ENCODE measurements around the gene COL26A1.
"Not testable (repeated sequence)": the region's sequence is repeated elsewhere in the genome, so short reads cannot be mapped to it uniquely, and the experiment has no call there.

COL26A1 gene

GRCh38 chr7:101362334-101363195 is at the start of gene COL26A1:
Gene COL26A1 (plus strand): TSS chr7:101362875. CDS start chr7:101363033, 158 bp downstream.
- DNase-seq: no peak

DNA sequence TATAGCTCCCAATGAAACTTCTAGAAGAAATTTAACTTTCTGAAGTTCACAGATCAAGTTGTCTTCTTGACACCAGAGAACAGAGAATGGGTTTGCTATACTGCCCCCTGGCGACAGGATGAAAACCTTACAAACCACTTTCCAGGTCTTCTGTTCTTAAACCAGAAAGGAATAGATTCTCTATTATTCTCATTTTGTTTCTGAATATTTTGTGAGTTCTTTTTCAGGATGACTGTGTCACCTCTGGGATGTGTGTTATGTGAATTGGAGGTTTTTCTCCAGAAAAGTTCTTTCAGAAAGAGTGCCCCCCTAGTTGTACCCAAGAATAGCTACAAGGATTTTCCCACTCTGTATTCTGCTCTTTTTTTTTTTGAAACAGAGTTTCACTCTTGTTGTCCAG is 47.3 kb upstream of the COL26A1 start:
- peak; percentile 70 for DNase-seq

- DNase-seq: no peak
Observed at GRCh38 chr7:101319401-101319800, 43.3 kb upstream of the COL26A1 start.

DNA sequence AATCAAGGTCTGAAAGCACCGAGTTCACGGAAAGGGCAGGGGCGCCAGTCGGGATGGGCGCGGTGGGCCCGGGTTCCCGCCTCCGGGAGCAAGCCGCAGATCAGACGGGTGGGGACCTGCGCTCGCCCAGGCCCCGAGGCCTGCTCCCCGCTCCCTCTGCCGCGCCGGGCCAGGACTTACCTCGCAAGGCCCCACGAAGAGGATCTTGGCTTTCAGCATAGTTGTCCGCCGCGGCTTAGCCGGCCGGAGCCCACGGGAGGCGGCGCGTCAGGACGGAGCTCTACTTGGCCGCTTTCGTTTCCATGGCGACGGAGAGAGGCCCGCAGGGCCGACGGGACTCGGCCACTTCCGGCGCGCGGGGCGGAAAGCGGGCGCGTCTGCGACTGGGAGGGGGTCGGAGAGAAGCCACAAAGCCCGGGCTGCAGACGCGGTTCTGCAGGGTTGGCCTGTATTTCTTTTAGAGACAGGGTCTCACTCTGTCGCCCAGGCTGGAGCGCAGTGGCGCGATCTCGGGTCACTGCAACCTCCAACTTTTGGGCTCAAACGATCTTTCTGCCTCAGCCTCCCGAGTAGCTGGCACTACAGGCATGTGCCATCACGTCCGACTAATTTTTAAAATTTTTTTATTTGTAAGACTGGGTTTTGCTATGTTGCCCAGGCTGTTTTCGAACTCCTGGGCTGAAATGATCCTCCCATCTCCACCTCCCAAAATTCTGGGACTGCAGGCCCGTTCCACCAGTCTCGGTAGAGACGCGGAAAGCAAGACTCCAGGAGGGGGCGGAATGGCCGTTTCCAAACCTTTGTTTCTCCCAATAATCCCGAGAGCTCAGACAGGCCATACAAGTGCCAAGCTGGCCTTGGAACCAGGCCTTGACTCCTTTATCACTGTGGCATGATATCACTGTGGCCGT is 40.9 kb upstream of the COL26A1 start, which contains the start of gene IFT22:
IFT22 (minus strand) TSS at position 322 of the 911 bp plus-strand sequence; CDS start at position 219, 103 bp downstream.
- DNase-seq: peak; percentile 94

GRCh38 chr7:101328159-101328558 is 34.5 kb upstream of the COL26A1 start:
- no peak for DNase-seq

DNA sequence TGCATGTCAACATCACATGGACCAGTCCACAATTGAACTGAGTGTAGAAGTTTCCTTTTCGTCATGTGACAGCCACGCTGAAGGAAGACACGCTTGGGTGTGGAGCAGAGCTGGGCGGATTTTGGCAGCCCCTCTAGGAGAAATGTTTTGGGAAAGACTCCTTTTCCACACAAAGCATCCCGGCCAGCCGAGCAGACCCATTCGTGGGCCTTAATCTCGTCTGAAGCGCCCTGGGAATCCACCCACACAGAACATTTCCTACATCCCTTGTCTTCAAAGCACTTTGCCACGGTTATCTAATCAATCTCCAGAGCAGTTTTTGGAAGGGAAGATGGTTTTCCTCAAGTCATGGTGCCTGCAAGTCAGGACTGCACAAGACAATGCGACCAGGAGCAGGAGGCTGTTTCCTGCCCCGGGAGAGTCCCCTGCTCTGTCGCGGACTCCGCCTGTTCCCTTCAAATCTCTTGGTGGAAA is 32.6 kb upstream of the COL26A1 start:
- no peak for DNase-seq

- DNase-seq: no peak
Observed at GRCh38 chr7:101332026-101332425, 30.6 kb upstream of the COL26A1 start.

DNA sequence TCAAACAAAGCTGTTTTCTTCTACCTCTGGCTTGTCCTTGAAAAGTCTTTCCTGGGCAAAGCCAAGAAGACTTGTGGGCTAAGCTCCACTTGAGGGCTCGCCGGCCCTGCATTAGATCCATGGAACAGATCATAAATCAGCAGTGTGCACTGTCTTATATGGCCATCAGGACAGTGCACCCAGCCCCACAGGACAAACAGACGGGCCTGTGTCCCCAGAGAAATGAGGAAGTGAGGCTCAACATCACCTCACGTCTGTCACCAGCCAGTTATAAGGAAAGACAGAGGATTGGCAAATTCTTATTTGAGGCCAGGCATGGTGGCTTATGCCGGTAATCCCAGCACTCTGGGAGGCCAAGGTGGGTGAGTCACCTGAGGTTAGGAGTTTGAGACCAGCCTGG is 28.8 kb upstream of the COL26A1 start:
- DNase-seq: no peak

DNA sequence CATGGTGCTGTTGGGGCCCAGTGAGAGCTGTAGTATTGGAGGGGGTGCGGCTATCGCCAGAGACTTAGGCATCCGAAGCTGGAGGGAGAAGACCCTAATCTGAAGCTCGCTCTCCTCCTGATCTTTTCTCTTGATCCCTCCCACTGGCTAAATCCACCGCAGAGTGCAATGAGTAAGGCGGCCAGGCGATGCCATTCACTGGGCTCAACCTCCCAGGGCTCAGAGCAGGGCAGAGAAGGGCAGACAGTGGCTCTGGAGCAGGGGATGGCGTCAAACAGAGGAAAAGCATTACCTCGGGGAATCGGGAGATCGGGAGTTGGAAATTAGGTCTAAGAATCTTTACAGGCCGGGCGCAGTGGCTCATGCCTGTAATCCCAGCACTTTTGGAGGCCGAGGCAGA is 22.3 kb upstream of the COL26A1 start:
- DNase-seq: no peak

DNA sequence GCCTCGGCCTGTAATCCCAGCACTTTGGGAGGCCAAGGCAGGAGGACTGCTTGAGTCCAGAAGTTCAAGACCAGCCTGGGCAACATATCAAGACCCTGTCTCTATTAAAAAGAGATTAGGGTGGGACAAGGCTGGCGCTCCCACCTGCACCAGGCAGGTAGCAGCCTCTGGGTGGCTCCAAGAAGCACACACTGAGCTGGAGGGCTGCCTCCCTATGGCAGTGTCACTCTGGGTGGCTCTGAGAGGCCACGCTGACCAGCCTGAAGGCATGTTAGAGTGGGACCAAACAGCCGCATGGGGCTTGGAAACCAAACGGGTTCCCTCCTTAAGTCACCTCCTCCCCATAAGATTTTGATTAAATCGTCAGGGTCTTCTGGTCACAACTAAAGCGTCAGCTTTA is 19.8 kb upstream of the COL26A1 start:
- DNase-seq: no peak

DNA sequence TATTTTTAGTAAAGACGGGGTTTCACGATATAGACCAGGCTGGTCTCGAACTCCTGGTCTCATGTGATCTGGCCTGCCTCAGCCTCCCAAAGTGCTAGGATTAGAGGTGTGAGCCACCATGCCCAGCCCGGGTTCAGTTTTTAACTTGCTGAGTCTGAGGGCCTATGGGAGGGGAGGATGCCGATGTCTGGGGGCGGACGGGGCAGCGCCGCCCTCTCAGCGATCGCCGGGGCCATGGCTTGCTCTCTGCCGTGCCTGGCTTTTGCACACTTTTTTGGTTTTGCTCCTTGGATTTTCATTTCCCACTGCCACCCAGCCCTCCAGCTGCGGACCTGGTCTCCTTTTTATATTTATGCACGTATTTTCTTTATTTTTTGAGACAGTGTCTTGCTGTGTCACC is 15.2 kb upstream of the COL26A1 start:
- DNase-seq: no peak

- not testable (repeated sequence) for DNase-seq
Observed at GRCh38 chr7:101348456-101349067, 14.1 kb upstream of the COL26A1 start.

DNA sequence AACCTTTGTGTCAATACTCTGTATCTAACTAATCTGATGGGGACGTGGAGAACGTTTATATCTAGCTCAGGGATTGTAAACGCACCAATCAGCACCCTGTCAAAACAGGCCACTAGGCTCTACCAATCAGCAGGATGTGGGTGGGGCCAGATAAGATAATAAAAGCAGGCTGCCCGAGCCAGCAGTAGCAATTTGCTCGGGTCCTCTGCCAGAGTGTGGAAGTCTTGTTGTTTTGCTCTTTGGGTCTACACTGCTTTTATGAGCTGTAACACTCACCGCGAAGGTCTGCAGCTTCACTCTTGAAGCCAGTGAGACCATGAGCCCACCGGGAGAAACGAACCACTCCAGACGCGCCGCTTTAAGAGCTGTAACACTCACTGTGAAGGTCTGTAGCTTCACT is 13.4 kb upstream of the COL26A1 start:
- DNase-seq: not testable (repeated sequence)

GRCh38 chr7:101352920-101353308 is 9.8 kb upstream of the COL26A1 start:
- no peak for DNase-seq

GRCh38 chr7:101357433-101357832 is 5.2 kb upstream of the COL26A1 start:
- DNase-seq: no peak

DNA sequence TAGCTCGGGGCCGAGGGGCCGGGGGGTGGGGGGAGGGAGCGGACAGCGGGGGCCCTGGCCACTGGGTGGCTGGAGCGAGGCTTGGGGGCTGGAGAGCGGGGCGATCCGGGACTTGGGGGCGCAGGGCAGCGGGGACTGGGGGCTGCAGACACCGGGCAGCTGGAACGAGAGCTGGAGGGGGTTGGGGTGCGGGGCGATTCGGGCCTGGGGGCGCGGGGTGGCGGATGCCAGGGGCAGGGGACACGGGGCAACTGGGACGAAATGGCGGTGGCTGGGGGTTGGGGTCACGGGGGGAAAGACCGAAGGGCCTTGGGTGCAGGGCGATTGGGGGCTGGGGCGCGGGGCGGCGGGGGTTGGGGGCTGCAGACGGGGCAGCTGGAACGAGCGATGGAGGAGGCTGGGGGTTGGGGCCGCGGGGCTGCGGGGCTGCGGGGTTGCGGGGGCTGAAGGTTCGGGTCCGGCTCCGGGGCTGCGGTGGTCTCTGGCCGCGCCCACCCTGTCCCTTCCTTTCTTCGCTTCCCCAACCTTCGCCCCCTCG is 590 bp downstream of the COL26A1 start:
- DNase-seq: no peak

- peak; percentile 87 for DNase-seq
Observed at GRCh38 chr7:101363734-101364374, 1.2 kb downstream of the COL26A1 start.

DNA sequence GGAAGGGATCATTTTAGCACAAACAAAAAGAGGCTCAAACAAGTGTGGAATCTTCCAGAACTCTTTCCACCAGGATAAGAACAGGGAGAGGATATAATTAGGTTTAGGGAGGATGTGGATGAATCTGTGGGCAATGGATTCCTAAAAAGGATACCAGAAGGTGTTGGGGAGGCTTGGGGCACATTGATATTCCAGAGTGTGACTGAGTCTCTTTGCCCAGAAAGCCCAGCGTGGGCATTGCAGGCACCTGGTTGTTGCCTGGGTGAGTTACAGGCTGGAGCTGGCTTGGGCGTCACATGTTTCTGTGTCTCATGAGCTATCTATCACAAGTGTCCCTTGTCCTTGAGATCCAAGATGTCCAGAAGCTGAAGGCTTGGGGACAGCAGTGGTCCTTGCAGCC is 3.3 kb downstream of the COL26A1 start:
- DNase-seq: no peak

DNA sequence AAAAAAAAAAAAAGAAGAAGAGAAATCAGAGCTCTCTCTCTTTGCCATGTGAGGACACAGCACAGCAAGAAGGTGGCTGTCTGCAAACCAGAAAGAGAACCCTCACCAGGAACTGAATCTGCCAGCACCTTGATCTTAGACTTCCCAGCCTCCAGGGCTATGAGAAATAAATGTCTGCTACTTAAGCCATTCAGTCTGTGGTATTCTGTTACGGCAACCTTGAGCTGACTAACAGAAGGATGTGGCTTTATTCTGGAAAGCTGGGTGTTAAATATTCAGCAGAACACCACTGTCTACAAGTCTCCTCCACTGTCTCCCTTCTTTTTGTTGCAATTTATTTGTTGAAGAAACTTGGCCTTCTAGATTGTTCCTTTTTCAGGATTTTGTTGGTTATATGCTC is 5.0 kb downstream of the COL26A1 start:
- no peak for DNase-seq

DNA sequence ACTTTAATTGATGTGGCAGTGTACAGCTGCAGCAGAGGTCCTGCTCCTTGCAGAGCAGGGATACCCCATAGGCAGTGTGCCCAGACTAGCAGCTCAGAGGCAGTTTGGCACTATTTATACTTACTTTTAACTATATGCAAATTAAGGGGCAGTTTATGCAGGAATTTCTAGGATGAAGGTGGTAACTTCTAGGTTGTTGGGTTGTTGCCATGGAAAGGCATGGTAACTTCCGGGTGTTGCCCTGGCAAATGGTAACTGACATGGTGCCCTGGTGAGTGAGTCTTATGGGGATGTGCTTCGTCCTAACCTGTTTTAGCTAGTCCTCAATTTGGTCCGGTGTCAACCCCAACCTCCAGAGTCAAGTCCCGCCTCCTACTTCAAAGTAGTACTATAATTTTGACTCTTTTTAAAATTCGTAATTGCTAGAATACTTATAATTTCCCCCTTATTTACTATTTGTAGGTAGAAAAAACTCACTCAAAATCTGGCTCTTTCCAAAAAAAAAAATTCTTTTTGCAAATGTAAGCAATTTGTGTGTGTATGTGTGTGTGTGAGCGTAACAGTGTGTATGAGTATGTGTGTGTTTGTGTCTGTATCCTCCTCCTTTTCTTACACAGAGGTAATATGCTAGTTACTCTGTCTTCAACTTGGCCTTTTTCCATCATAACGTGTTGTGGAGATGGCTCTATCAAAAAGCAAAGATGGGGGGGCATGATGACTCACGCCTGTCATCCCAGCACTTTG is 5.9 kb downstream of the COL26A1 start:
- DNase-seq: no peak

GRCh38 chr7:101370836-101371235 is 8.2 kb downstream of the COL26A1 start:
- DNase-seq: no peak
